Measurements from ENCODE around the gene CEACAM19. TPM values are rescaled to one million over a fixed set of nuclear protein-coding genes. Genes with fewer than 3 reads are reported as not detected.
"Not testable (repeated sequence)": the region's sequence is repeated elsewhere in the genome, so short reads cannot be mapped to it uniquely, and the experiment has no call there.

Gene CEACAM19
- total RNA-seq, 4 donors from 2014 or later, result 2.1 to 6.8 (median 3.8) TPM

DNA sequence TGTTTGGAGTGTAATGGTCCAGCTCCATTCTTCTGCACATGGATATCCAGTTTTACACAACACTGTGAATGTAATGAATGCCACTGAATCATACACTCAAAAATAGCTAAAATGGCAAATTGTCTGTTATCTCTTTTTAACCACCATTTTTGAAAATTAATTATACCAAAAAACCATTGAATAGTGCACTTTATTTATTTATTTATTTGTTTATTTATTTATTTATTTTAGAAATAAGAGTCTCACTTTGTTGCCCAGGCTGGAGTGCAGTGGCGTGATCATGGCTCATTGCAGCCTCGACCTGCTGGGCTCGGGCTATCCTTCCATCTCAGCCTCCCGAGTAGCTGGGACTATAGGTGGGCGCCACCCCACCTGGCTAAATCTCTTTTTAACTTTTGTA, 7.3 kb upstream of the CEACAM19 start:
- DNase-seq (ENCODE audit: low spot score), result no peak
- TF ChIP-seq, protein P1, sequence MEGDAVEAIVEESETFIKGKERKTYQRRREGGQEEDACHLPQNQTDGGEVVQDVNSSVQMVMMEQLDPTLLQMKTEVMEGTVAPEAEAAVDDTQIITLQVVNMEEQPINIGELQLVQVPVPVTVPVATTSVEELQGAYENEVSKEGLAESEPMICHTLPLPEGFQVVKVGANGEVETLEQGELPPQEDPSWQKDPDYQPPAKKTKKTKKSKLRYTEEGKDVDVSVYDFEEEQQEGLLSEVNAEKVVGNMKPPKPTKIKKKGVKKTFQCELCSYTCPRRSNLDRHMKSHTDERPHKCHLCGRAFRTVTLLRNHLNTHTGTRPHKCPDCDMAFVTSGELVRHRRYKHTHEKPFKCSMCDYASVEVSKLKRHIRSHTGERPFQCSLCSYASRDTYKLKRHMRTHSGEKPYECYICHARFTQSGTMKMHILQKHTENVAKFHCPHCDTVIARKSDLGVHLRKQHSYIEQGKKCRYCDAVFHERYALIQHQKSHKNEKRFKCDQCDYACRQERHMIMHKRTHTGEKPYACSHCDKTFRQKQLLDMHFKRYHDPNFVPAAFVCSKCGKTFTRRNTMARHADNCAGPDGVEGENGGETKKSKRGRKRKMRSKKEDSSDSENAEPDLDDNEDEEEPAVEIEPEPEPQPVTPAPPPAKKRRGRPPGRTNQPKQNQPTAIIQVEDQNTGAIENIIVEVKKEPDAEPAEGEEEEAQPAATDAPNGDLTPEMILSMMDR (IDR thresholded peaks at IDR 0.05), result no peak

DNA sequence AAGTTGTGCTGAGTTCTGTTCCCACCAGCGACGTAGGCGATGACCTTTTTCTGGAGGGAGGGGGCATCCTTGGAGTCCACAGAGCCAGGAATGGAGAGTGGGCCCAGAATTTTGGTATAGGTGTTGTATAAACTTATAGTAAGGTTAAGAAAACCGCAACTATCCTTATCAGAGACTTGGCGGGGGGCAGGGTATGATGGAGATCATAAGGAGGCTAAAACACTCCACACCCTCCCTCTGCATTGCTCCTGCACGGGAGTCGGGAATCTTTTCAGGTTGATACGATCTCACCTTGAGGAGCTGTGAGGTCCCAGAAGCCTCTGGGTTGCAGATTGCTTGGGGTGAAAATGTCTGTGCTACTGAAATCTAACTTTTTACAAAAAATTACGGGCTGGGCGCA, 6.3 kb upstream of the CEACAM19 start:
- TF ChIP-seq, protein P1 (IDR thresholded peaks at IDR 0.05), result no peak
- ATAC-seq (ENCODE audit: low FRiP score) (no peak), DNase-seq (ENCODE audit: low spot score) (no peak)

More for the DNA sequence above, 7.3 kb upstream of the CEACAM19 start:
- ATAC-seq (ENCODE audit: low FRiP score), result no peak

DNA sequence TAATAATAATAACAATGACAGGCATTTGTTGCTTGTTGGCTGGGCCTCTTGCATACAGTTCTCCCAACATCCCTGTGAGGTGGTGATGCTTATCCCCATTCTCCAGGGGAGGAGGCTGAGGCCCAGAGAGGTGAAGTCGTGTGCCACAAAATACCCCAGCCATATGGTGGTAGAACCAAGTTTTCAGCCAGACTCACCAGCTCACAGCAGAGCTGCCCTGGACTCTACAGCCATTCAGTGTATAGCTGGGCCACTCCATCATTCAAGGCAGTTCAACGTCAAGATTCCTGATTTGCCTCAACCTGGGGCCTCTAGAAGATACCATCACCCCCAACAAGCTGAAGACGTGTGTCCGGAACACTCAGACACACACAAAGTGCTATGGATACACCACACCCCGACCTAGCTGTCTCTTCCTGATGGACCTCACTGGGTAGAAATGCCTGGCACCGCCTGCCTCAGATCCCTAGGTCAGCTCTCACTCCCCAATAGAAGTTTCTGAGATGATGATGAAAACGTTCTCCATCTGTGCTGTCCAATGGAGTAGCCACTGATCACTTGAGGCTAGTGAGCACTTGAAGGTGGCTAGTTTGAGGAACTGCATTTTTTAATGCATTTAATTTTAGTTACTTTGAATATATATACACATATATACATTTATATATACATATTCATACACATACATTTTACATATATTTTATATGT, 4.3 kb upstream of the CEACAM19 start:
- peak; percentile 19 for ATAC-seq (ENCODE audit: low FRiP score)

DNA sequence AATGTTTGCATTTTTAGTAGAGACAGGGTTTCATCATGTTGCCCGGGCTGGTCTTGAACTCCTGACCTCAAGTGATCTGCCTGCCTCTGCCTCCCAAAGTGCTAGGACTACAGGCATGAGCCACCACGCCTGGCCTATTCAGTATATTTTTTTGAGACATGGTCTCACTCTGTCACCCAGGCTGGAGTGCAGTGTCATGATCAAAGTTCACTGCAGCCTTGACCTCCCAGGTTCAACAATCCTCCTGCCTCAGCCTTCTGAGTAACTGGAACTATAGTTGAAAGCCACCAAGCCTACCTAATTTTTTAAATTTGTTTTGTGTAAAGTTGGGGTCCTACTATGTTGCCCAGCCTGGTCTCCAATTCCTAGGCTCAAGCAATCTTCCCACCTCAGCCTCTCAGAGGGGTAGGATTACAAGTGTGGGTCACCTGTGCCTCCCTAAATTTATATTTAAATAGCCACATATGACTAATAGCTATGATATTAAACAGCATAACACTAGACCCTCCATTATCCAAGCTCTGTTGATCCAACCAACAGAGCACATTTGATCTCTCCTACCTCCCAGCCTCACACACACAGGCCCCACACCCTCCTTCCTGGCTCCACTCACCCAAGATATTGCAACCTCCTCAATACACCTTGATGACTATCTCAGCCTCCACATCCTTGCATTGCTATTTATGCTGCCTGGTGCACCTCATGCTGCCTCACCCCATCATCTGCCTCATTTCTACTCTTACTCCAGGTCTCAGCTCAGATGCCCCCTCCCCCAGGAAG, 2.1 kb upstream of the CEACAM19 start:
- ATAC-seq (ENCODE audit: low FRiP score), result no peak

More for the DNA sequence above, 4.3 kb upstream of the CEACAM19 start:
- no peak for DNase-seq (ENCODE audit: low spot score)
- TF ChIP-seq, protein P1 (IDR thresholded peaks at IDR 0.05), result no peak

DNA sequence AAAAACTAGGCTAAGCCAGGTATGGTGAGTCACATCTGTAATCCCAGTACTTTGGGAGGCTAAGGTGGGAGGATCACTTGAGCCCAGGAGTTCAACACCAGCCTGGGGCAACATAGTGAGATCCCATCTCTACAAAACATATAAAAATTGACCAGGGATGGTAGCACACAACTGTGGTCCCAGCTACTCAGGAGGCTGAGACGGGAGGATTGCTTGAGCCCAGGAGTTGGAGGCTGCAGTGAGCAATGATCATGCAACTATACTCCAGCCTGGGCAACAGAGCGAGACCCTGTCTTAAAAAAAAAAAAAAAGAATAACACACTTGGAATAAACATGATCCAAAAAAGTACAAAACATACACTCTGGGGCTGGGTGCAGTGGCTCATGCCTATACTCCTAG, 1.3 kb upstream of the CEACAM19 start:
- ATAC-seq (ENCODE audit: low FRiP score); DNase-seq (ENCODE audit: low spot score): not testable (repeated sequence)

More for the DNA sequence above, 2.1 kb upstream of the CEACAM19 start:
- no peak for DNase-seq (ENCODE audit: low spot score)
- TF ChIP-seq, protein P1 (IDR thresholded peaks at IDR 0.05), result no peak

DNA sequence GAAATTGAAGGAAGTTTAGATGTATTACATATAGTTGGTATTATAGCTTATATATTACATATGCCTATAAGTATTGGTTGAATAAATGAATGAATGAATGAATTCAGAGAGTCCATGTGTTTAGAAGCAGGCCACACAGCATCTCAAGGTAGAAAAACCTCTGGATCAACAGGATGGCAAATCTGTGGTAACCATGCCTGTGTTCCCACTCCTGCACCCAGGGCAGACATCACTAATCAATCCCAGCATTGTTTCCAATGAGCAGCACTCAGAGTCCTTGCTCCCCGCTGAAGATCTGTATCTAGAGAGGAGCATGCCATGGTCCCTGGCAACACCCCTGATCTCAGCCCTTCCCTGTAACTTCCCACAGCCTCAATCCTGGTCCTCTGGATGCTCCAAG, 944 bp downstream of the CEACAM19 start:
- TF ChIP-seq, protein P1 (IDR thresholded peaks at IDR 0.05), result no peak
- DNase-seq (ENCODE audit: low spot score) (no peak), ATAC-seq (ENCODE audit: low FRiP score) (no peak)

DNA sequence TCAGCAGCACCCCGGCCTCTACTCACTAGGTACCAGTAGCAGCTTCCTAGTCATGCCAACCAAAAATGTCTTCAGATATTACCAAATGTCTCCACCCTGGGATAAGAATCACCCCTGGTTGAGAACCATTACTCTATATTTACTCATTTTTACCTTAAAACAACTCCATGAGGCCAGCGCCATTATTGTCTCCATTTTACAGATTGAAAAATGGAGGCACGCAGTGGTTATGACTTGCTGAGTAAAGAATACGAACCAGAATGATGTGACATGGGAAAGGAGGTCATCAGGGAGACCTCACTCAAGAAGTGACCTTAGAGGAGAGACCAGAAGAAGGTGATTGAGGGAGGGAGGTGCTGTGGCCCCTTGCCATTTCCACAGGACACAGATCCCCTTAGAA, 2.2 kb downstream of the CEACAM19 start:
- DNase-seq (ENCODE audit: low spot score) (no peak), ATAC-seq (ENCODE audit: low FRiP score) (no peak)

More for the DNA sequence above, 2.2 kb downstream of the CEACAM19 start:
- TF ChIP-seq, protein P1 (IDR thresholded peaks at IDR 0.05), result no peak

Data from omental fat pad (tissue), 4 donors.